HEK293 (cell line): Measurements from ENCODE around the gene SLFNL1.

ENCODE experiments used
- CTCF ChIA-PET: fragments of 350-600 bp; formaldehyde crosslinking; extraction: SDS; loops from one replicate; lab custom pipeline; 2021; ENCODE audit warnings: antibody characterized with exemption; lab: Yijun Ruan, JAX
- POLR2A ChIA-PET: fragments of 300-600 bp; formaldehyde crosslinking; extraction: SDS; loops from one replicate; lab custom pipeline; 2020; ENCODE audit warnings: antibody characterized with exemption, inconsistent platforms; lab: Yijun Ruan, JAX
- H3K27ac ChIP-seq: fragments of 200-500 bp; sonication (Bioruptor generic); 2 replicates; pipeline ENCODE4 v1.5.1; 2014; ENCODE audit warnings: low read depth, low read length, control low read depth, inconsistent platforms; ENCODE audit errors: extremely low read depth
- H3K36me3 ChIP-seq, 2 experiments: fragments of 200-500 bp in 1 of 2; sonication (Bioruptor generic) in 1 of 2; 1 replicate in 1 of 2; 2 replicates in 1 of 2; pipeline ENCODE4 v1.5.1; 2014 to 2017; ENCODE audit warnings: inconsistent platforms in 2 of 2, low read length in 2 of 2; ENCODE audit not compliant: control insufficient read depth in 2 of 2, insufficient read depth in 1 of 2
- H3K4me1 ChIP-seq: fragments of 200-500 bp; sonication (Bioruptor generic); 2 replicates; pipeline ENCODE4 v1.5.1; 2014; ENCODE audit warnings: mild to moderate bottlenecking, low read length, inconsistent platforms; ENCODE audit not compliant: control insufficient read depth, insufficient read depth
- H3K4me3 ChIP-seq: 2 replicates; pipeline ENCODE4 v1.5.1; 2011; ENCODE audit warnings: low read depth, mild to moderate bottlenecking, control low read depth, low read length, moderate library complexity
- H3K9me3 ChIP-seq: fragments of 200-500 bp; sonication (Bioruptor generic); 2 replicates; pipeline ENCODE4 v1.5.1; 2014; ENCODE audit warnings: low read depth, low read length, inconsistent platforms; ENCODE audit not compliant: control insufficient read depth, insufficient read depth
- FEZF1 ChIP-seq: fragments of 450-650 bp; formaldehyde crosslinking; IDR thresholded peaks from 2 replicates; pipeline ENCODE4 v1.5.1; 2016; ENCODE audit warnings: missing biosample characterization, missing genetic modification characterization
- HOXC10 ChIP-seq: sonication (generic); formaldehyde crosslinking; IDR thresholded peaks from 2 replicates; pipeline ENCODE4 v1.8.1; 2023; ENCODE audit warnings: mild to moderate bottlenecking, missing genetic modification reagents
- PRDM10 ChIP-seq: fragments of 450-650 bp; formaldehyde crosslinking; IDR thresholded peaks from 2 replicates; pipeline ENCODE4 v1.5.1; 2016; ENCODE audit warnings: missing biosample characterization, missing genetic modification characterization
- PRDM2 ChIP-seq: fragments of 450-650 bp; formaldehyde crosslinking; IDR thresholded peaks from 2 replicates; pipeline ENCODE4 v1.5.1; 2016; ENCODE audit warnings: missing biosample characterization, missing genetic modification characterization, borderline replicate concordance
- ZBTB21 ChIP-seq: fragments of 450-650 bp; formaldehyde crosslinking; IDR thresholded peaks from 2 replicates; pipeline ENCODE4 v1.5.1; 2017; ENCODE audit warnings: missing biosample characterization, missing genetic modification characterization
- ZBTB8A ChIP-seq: fragments of 450-650 bp; formaldehyde crosslinking; IDR thresholded peaks from 2 replicates; pipeline ENCODE4 v1.5.1; 2016; ENCODE audit warnings: missing biosample characterization, missing genetic modification characterization
- ZNF2 ChIP-seq: fragments of 450-650 bp; formaldehyde crosslinking; IDR thresholded peaks from 2 replicates; pipeline ENCODE4 v1.5.1; 2016; ENCODE audit warnings: missing biosample characterization, missing genetic modification characterization
- ZNF324 ChIP-seq: fragments of 450-650 bp; formaldehyde crosslinking; IDR thresholded peaks from 2 replicates; pipeline ENCODE4 v1.5.1; 2016; ENCODE audit warnings: missing biosample characterization, missing genetic modification characterization
- ZNF449 ChIP-seq: fragments of 450-650 bp; formaldehyde crosslinking; IDR thresholded peaks from 2 replicates; pipeline ENCODE4 v1.5.1; 2017; ENCODE audit warnings: missing biosample characterization, mild to moderate bottlenecking, missing genetic modification characterization, moderate library complexity
- ZNF501 ChIP-seq: fragments of 450-650 bp; formaldehyde crosslinking; IDR thresholded peaks from 2 replicates; pipeline ENCODE4 v1.5.1; 2016; ENCODE audit warnings: missing biosample characterization, missing genetic modification characterization
- ZNF548 ChIP-seq: fragments of 450-650 bp; formaldehyde crosslinking; IDR thresholded peaks from 2 replicates; pipeline ENCODE4 v1.5.1; 2016; ENCODE audit warnings: missing biosample characterization, missing genetic modification characterization
- ZNF571 ChIP-seq: fragments of 450-650 bp; formaldehyde crosslinking; IDR thresholded peaks from 2 replicates; pipeline ENCODE4 v1.5.0; 2017; ENCODE audit warnings: missing biosample characterization, missing genetic modification characterization
- ZNF600 ChIP-seq: fragments of 450-650 bp; formaldehyde crosslinking; IDR thresholded peaks from 2 replicates; pipeline ENCODE4 v1.5.1; 2016; ENCODE audit warnings: missing biosample characterization, missing genetic modification characterization
- ZNF624 ChIP-seq: fragments of 450-650 bp; formaldehyde crosslinking; IDR thresholded peaks from 2 replicates; pipeline ENCODE4 v1.5.1; 2017; ENCODE audit warnings: missing biosample characterization, missing genetic modification characterization
- ZNF677 ChIP-seq: fragments of 450-650 bp; IDR thresholded peaks from 2 replicates; pipeline ENCODE4 v1.5.0; 2018; ENCODE audit warnings: missing biosample characterization, mild to moderate bottlenecking, missing genetic modification characterization, moderate library complexity
- ZNF830 ChIP-seq: fragments of 450-650 bp; IDR thresholded peaks from 2 replicates; pipeline ENCODE4 v1.5.0; 2018; ENCODE audit warnings: missing biosample characterization, missing genetic modification characterization, low read depth, mild to moderate bottlenecking, moderate library complexity
- ZSCAN16 ChIP-seq: fragments of 450-650 bp; formaldehyde crosslinking; IDR thresholded peaks from 2 replicates; pipeline ENCODE4 v1.5.1; 2016; ENCODE audit warnings: missing biosample characterization, missing genetic modification characterization

The SLFNL1 gene

GRCh38 chr1:40984531-40984930, 37.0 kb downstream of the SLFNL1 start (continued):
- TF ChIP-seq ZNF624 (tag by site-specific recombination) (no peak), ZBTB21 (tag by site-specific recombination) (no peak), FEZF1 (tag by site-specific recombination) (no peak), ZNF677 (no peak), ZNF830 (tag by site-specific recombination) (no peak)

- no peak for TF ChIP-seq PRDM10 (tag by site-specific recombination)
- TF ChIP-seq ZNF2 (tag by site-specific recombination) = no peak
- no peak for TF ChIP-seq ZNF501 (tag by site-specific recombination)
- no peak for TF ChIP-seq PRDM2 (tag by site-specific recombination)
- TF ChIP-seq, all 188 proteins: peak for 0
- POLR2A ChIA-PET = no interaction called here
- no peak overlapping the region for H3K27ac ChIP-seq
Measured at GRCh38 chr1:40984066-40984465, 37.5 kb downstream of the SLFNL1 start.

GRCh38 chr1:40983286-40983685, 38.2 kb downstream of the SLFNL1 start:
- CTCF ChIA-PET = interaction anchor here (1.8 to 4.0 kb wide), 2 partner anchors 12 to 21 kb away, joined by 5 to 16 read pairs; no protein-coding TSS in a partner anchor
- Histone ChIP-seq H3K4me3 (no peak overlapping the region), H3K9me3 (no peaks in the 10 kb centered on the region), H3K27ac (no peak overlapping the region), H3K36me3 (peaks cover 14 to 73% of the 10 kb centered on the region in 2 experiments), H3K4me1 (0 out of 2 replicates have a peak, but pooled peaks cover 4% of the 10 kb centered on the region)
- POLR2A ChIA-PET = no interaction called here
- TF ChIP-seq ZNF571 (no peak), ZNF449 (tag by site-specific recombination) (no peak), ZBTB8A (tag by site-specific recombination) (no peak), HOXC10 (CRISPR knock-in tag) (no peak), ZNF324 (tag by site-specific recombination) (no peak), ZNF600 (tag by site-specific recombination) (0 out of 2 replicates have a peak, but pooled peaks have one; percentile 13), ZNF548 (tag by site-specific recombination) (no peak), ZSCAN16 (tag by site-specific recombination) (no peak)

More at GRCh38 chr1:40984066-40984465, 37.5 kb downstream of the SLFNL1 start:
- 0 out of 2 replicates have a peak, but pooled peaks cover 4% of the 10 kb centered on the region for H3K4me1 ChIP-seq
- no peaks in the 10 kb centered on the region for H3K9me3 ChIP-seq
- H3K36me3 ChIP-seq = peaks cover 14 to 81% of the 10 kb centered on the region in 2 experiments
- no peak overlapping the region for H3K4me3 ChIP-seq
- CTCF ChIA-PET = interaction anchor here (0.7 to 4.0 kb wide), 3 partner anchors 11 to 610 kb away, joined by 3 to 16 read pairs (median 5); no protein-coding TSS in a partner anchor
